Germinal center (tissue), 1 donor: ENCODE results near the gene ITGA2.

Experiments used
- DNase-seq: peaks from one replicate; pipeline ENCODE4 v3.0.0; 2012; ENCODE audit warnings: mixed read lengths, low spot score

The ITGA2 gene

DNA sequence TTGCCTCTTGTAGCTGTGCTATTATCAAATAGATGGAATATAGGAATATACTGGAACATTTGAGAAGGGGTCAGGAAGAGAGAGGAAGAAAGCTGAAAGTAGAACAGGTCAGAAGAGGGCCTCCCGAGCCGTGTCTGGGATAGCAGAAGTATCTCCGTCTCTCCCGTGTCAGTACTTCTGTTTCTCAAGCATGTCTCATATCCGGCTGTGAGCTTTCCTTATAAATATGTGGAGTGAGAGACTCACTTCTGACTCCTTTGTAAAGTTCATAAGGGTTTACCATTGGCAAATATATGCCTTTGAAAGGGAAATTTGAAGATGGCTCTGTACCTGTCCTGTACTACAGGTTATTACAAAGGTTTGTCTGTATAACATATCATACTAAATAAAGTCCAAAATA, 70.1 kb downstream of the ITGA2 start:
- DNase-seq, result no peak

DNA sequence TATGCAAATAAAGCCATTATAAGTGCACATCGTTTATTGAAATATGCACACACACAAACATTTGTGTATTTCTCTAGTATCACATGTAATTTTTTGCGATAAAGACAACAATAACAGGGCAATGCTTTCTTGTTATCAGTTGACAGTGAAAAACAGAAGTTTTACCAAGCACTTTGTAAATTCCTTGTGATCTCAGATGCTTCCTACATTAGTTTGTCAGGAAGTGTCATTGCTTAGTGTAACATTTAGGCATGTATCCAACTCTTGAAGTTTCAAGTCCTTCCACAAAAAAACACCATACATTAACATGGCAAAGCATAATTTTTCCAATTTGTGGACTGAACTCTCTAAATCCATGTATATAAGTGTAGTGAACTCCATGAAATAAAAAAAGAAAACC, 74.0 kb downstream of the ITGA2 start:
- DNase-seq, result no peak

DNA sequence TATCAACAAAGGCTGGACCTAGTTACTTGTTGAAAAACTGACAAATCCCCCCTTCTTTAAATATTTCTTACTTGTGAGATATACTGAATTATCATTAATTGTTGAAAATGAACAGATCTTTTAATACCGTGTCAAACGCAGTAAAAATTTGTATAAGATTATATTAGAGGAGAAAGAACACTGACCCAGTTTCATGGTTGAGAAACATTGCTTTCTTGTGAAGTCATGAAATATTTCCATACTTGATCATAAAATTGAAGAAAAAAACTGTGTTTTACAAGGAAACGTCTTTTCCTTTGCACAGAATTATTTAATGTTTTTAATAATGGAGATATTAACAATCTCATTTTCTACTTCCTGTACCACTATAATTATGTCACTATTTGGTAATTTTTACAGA, 74.6 kb downstream of the ITGA2 start:
- DNase-seq, result no peak

DNA sequence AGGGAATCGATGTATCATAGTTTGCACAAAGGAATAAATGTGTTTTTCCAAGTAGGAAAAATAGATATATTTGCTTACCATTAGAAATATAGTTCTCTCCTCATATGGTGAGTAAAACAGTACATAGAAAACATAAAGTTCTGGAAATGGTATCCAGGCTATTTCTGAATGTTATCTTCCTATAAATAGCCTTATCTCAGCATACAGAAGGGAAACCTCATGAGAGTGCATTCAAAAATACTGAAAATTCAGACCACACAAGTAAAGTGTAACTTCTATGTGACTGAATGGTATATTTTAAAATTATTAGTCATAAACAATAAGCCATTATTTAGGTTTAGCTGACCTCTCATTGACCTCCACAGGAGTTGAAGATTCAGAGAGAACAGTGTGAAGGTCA, 76.9 kb downstream of the ITGA2 start:
- DNase-seq, result no peak

DNA sequence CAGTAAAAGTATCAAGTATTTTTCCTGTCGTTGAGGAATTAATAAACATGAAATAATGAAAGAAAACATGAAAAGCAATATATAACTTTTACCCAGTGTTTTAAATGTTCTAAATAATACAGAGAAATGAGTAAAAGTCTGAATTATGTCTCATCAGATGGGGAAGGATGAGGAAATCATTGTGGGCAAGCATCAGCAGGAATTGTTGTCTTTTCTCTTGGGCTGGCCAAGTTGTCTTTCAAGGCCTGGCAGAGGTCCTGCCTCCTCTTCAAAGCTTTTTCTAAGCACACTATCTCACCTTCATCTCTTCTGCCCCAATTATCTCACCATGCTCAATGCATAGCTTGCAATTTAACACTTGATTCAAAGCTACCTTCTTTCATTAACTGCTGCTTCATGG, 78.5 kb downstream of the ITGA2 start:
- no peak for DNase-seq

DNA sequence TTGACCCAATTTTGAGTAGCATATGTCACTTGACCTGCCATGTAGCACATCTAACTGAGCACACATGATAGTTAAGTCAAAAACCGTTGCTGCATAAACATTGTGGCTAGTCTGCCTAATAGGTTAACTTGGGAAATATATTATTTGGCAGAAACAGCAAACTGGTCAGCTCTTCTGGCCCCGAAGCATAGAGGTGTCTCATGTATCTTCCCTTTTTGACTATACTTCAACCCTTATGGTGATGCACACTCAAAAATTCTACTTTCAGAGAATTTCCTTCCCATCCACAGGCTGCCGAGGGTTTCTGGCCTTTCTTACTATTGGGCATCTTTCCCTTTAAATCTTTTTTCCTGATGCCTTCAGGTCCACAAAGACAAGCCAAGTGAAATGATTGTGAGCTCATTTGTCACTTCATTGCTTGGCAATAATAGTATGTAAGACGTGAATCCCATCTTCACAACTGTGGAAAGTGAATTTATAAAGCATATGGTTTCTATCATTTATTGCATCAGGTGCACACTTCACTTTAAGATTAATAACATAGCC, 79.2 kb downstream of the ITGA2 start:
- DNase-seq, result no peak

DNA sequence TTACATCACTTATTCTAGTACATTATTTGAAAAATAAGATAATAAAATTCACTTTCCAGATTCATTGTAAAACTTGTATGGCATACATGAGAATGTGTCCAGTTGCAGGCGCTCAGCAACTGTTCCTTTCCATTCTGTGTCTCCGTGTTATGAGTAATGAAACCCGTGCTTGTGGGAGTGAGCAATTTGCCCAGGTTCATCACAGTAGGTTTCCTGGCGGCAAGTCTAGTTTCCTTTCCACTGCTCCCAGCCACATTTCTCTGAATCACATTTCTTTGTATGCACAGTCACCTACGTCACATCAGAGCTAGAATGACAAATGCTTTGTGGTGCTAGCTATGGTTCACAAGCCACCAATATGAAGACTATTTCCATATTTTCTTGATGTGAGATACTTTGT, 80.5 kb downstream of the ITGA2 start:
- no peak for DNase-seq

DNA sequence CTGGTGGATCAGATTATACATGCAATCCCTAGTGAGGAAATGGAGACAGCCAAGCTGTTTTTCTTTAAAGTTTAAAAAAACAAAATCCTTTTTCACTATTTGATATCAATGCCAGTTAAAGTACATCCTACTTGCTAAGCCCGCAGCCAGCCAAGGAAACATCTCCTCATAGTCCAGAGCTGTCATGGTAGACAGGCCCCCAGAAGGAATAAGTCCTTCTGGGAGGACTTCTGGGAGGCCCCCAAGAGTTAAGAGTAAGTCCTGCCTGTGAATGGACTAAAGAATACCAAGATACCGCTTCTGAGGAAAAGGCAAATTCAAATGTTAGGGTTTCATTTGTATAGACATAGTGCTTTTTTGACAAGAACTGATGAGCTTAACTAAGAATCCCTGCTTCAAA, 82.1 kb downstream of the ITGA2 start:
- DNase-seq, result no peak

DNA sequence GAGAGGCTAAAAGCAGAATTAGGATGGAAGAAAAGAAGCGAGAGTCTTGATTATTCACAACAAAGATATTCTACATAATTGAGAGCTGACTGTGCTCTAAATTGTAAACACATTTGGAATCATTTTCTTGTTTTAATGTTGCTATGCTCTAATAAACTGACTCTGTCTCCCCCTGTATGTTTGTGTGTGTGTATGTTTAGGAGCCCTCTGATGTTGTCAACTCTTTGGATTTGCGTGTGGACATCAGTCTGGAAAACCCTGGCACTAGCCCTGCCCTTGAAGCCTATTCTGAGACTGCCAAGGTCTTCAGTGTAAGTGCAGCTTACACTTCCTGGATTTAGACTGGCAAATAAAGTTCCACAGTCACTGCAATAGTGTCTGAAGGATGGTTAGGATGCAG, 82.6 kb downstream of the ITGA2 start:
- no peak for DNase-seq

DNA sequence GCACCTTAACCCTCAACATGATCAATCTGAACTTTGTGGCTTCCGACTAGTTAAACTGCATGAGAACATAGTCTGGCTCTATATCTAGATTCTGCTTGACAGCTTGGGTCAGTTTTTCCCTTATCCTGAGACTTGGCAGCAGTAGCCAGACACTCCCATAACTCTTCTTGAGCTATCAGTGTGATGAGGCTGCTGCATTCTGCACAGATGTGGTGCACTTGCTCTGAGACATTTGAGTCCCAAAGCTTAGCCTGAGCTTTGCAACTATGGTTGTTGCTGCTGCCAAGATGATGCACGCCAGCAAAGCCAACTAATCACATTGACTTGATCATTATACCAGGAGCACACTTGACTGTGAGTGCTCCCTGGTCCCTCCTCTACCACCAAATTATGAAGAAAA, 84.2 kb downstream of the ITGA2 start:
- DNase-seq, result no peak

DNA sequence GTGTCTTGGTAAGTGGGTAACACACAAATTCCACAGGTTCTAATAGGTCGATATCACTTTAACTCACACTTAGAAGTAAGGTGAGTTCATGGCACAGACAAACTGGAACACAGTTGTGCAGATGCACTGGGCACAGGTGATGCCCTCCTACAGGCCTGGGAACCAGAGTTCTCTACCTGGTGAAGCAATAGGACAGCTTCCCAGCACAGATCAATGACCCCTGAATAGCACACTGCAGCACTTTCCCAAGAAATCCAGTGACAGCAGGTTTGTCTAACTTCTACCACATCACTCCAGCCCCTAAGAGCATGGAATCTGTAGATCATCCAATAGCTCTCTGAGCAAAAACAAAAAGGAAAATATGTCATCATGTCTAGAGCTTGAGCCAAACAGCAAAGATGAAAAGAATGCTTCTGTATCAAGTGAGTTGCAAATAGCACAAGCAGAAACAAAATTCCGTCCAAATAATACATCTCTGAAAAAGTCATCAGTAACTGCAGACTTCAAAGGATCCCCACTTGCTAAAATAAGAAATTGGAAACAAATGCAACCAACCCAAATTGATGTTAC, 86.9 kb downstream of the ITGA2 start:
- DNase-seq, result no peak

DNA sequence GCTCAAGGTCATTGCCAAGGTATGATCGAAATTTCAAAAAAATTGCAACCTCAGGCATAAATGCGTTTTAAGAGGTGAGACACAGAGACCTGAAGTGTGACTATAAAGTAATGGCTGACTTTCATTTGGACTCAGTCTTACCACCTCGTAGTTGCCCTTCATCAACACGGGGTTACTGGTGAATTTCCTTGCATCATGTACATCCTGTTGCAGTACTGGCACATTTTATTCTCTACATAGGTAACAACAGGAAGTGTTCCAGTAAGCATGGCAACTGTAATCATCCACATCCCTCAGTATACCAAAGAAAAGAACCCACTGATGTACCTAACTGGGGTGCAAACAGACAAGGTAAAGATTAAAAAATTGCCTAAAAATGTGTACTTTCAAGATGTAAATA, 91.1 kb downstream of the ITGA2 start:
- DNase-seq, result no peak

DNA sequence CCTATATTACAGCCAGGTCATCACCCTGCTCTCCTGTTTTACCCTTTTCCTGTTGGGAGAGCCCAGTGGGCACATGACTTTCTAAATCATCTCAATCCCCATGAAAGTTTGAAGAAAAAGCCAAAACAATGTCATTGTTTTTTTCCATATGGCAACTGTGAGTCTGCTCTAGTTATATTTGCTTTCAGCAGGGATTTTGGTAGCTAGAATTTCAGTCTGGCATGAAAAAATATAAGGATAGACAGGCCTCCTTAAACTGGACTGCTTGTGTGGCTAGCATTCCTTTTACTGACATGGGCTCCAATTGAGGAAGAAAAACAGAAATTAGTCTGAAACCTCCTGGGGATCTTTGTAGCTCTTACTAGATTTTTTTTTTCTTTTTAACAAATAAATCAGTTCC, 94.8 kb downstream of the ITGA2 start:
- DNase-seq, result no peak

DNA sequence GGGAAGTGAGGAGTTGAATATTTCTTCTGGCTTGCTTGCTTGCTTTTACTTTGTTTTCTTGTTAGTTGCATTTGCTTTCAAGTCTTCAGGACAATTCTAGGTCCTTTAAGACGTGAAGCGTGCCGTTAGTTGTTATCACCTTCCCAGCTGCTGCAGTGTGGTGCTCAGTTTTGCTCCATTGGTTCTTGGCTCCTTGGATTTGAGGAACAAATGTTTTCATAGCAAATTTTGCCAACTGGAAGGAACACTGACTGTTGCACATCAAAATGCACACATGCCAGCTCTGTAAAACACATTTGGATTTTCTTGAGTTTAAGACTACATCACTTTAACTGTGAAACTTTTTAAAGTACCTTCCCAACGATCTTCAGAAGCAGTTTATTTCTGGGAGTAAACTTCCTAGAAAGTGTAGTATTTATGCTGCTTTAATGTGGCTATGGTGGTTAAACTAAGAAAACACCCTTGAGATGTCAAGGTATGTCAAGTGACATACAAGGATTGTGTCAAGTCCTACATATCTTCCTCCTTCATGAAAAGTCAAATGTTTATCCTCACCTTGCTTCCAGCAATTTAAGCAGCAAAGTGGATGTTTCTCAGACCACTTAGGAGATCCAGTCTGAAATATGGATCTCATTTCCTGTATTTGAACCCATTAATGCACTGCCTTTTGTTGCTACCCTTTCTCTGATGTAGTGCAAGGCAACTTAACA, 95.5 kb downstream of the ITGA2 start:
- DNase-seq, result no peak

DNA sequence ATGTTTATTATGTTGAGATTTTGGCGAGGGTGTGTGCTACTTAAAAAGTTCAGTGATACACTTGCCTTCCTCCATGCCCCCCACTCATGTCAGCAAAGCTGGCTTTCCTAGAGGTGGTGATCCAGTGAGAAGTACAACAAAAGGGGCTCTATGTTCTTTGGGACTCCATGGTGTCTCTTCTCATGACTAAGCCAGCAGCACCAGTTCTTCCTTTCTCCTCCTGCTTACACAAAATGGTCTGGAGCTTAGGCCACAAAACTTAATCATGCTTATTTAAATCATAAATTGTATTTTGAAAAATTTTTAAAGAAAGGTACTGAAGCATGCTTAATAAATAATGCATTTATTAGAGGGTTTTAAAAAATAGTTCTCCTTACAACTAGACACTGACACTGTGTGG, 98.0 kb downstream of the ITGA2 start:
- no peak for DNase-seq

DNA sequence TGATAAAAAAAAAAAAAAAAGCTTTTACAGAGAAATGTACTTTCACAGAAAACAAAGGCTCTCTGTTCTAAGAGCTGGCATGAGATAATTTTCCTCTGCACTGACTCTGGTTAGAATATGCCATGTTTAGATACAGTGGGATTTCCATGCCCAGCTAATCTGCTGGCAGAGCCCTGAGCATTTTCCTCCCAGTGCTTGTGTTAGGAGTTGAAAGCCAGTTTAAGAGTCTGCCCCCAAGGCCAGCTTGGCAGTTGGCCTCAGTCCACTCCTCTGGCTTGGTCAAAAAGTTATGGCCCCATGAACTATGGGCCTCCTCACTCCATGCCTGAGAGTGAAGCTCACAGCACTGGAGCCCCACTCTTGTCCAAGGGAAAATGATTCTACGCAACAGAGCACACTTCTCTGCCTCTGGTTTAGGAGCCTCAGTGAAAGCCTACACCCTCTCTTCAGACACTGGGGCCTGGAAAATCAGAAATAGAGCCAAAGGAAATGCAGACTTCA, 98.5 kb downstream of the ITGA2 start:
- DNase-seq, result no peak

DNA sequence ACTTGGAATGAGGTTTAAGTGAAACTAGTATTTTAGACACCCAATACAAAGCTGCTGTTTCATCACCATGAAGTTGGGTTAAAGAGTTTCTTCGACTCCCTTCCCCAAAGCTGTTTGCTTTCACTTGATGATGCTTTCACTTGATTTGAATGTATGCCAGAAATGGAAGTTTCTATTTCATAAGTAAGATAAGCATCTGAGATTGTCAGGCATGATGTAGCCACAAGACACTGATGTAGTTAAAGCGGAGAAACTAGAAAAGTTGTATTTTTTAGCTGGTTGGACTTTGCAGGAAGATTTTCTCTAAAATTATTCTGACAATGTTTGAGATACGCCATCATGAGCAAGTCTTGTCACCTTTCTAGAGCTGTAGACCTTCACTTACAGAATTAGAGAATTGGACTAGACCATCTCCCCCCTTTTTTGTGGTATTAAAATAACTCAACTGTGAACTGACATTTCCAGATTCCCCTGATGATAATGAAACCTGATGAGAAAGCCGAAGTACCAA, 100.4 kb downstream of the ITGA2 start:
- no peak for DNase-seq

DNA sequence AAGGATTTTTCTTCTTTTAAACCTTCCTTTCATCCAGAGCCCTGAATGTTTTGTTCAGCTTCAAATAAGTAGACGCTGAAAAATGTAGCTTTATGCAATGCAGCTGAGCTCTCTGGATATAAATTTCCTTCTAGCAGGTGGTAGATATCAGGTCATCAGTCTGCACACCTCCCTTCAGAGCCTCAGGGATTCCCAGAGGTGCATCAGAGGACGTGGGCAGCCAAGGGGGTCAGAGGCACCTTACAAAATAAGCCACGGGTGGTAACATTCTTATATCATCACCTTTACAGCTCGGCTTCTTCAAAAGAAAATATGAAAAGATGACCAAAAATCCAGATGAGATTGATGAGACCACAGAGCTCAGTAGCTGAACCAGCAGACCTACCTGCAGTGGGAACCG, 101.1 kb downstream of the ITGA2 start:
- DNase-seq, result no peak

DNA sequence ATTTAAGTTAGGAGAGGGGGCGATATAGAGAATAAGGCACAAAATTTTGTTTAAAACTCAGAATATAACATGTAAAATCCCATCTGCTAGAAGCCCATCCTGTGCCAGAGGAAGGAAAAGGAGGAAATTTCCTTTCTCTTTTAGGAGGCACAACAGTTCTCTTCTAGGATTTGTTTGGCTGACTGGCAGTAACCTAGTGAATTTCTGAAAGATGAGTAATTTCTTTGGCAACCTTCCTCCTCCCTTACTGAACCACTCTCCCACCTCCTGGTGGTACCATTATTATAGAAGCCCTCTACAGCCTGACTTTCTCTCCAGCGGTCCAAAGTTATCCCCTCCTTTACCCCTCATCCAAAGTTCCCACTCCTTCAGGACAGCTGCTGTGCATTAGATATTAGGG, 102.1 kb downstream of the ITGA2 start:
- DNase-seq, result no peak

DNA sequence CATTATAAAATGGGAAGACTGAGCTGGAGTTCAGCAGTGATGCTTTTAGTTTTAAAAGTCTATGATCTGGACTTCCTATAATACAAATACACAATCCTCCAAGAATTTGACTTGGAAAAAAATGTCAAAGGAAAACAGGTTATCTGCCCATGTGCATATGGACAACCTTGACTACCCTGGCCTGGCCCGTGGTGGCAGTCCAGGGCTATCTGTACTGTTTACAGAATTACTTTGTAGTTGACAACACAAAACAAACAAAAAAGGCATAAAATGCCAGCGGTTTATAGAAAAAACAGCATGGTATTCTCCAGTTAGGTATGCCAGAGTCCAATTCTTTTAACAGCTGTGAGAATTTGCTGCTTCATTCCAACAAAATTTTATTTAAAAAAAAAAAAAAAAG, 103.1 kb downstream of the ITGA2 start:
- DNase-seq, result no peak

DNA sequence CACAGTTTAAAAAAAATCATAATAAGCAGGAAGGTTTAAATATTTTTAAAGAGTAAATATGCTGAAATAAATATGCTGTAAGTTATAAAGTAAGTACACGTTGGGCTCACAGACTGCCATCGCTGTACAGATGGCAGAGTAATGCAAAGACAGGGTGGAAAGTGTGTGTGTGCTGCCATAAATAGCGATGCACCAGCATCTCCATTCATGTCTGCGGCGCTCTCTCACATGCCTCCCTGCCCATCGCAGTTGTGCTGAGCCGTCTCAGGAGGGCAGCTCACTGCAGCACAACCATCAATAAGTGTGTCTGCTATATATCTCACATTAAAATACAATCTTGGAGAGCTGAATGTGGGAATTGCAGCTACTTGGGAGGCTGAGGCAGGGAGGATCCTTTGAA, 106.1 kb downstream of the ITGA2 start:
- no peak for DNase-seq

DNA sequence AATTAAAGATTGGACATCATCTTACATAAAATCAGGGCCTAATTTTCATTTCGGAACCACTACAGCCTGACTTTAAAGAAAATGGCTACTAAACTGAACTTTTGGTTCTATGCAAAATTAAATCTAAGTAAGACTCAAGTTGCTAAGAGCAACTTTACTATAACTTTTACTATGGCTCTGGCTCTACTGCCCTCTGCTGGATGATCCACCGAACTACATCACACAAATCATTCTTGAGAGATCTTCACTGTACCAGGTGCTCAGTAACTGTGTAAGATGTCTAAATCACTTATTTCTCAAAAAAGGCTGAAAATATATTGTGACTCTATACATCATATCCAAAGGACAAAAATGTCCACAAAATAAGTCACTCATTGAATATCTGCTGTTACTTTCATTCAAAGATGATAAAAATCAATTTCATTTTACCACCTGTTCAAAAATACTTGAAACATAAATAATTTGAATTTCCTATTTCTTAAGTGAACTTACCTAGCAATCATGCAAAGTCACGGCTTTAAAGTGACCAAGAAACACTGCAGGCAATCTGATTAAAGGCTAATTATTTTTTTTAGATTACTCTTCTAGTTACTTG, 106.9 kb downstream of the ITGA2 start:
- DNase-seq, result peak; percentile 43

DNA sequence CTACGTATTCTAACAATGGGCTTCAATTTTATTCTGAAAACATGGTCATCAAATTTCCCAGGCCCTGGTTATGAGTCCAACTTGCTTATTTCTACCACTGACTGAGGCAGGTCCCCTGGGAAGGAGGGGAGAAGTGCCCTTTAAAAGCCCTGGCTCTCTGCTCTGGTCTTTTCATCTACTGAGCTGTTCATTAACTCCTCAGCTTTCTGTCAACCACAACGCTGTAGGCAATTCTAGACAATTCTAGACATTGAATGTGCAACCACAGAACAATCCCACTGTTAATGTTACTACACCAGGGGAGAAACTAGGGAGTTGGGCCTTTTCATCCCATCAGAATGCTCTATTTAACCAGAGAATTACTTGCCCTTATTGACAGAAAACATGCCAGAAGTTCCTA, 110.4 kb downstream of the ITGA2 start:
- no peak for DNase-seq
